22Rv1 (cell line): ENCODE results near the gene ADA.
"Not testable (repeated sequence)": the region's sequence is repeated elsewhere in the genome, so short reads cannot be mapped to it uniquely, and the experiment has no call there.

Experiments
- H3K27ac ChIP-seq: fragments of 450-650 bp; 2 replicates; pipeline ENCODE4 v1.5.1; 2017
- CTCF ChIP-seq: fragments of 450-650 bp; IDR thresholded peaks from 2 replicates; pipeline ENCODE4 v1.5.1; 2017; ENCODE audit warnings: mild to moderate bottlenecking
- ZFX ChIP-seq: fragments of 450-650 bp; IDR thresholded peaks from 2 replicates; pipeline ENCODE4 v1.6.1; 2017; ENCODE audit warnings: antibody characterized with exemption, borderline replicate concordance

Gene ADA

GRCh38 chr20:44656448-44656847 lies 4.9 kb upstream of the ADA start:
- no peak overlapping the region for H3K27ac ChIP-seq
- TF ChIP-seq ZFX (no peak), CTCF (no peak)

- H3K27ac ChIP-seq, result not testable (repeated sequence)
Measured at GRCh38 chr20:44654210-44654609, 2.7 kb upstream of the ADA start.

GRCh38 chr20:44653546-44653945 lies 2.0 kb upstream of the ADA start:
- no peak overlapping the region for H3K27ac ChIP-seq
- TF ChIP-seq ZFX, result no peak
- no peak for TF ChIP-seq CTCF

- TF ChIP-seq CTCF (no peak), ZFX (no peak)
- H3K27ac ChIP-seq, result no peak overlapping the region
Measured at GRCh38 chr20:44651434-44651683, 140 bp downstream of the ADA start.

- no peak overlapping the region for H3K27ac ChIP-seq
- no peak for TF ChIP-seq CTCF
- TF ChIP-seq ZFX, result no peak
Measured at GRCh38 chr20:44650771-44651433, 597 bp downstream of the ADA start.

- H3K27ac ChIP-seq, result no peak overlapping the region
- TF ChIP-seq ZFX (no peak), CTCF (no peak)
Measured at GRCh38 chr20:44649976-44650375, 1.5 kb downstream of the ADA start.

GRCh38 chr20:44649126-44649525 lies 2.4 kb downstream of the ADA start:
- TF ChIP-seq ZFX (no peak), CTCF (no peak)
- no peak overlapping the region for H3K27ac ChIP-seq

GRCh38 chr20:44648579-44648978 lies 2.9 kb downstream of the ADA start:
- H3K27ac ChIP-seq, result no peak overlapping the region
- TF ChIP-seq ZFX (no peak), CTCF (no peak)
